DND-41 (cell line): ENCODE measurements around the gene RNF167.

Experiments used
- ATAC-seq: fragments of 200-7000 bp; cut with Tn5 transposase; 3 replicates; pipeline ENCODE4 v1.9.1; 2021; ENCODE audit warnings: low read depth; ENCODE audit not compliant: insufficient read depth
- DNase-seq: peaks from one replicate; pipeline ENCODE4 v3.0.0-alpha.2; 2020
- H2AFZ ChIP-seq: 2 replicates; pipeline ENCODE4 v1.6.0; 2012; ENCODE audit warnings: low read depth, low read length
- H3K27ac ChIP-seq: 2 replicates; pipeline ENCODE4 v1.5.1; 2012; ENCODE audit warnings: low read length, inconsistent platforms
- H3K27me3 ChIP-seq: fragments of 200-600 bp; sonication (generic); 2 replicates; pipeline ENCODE4 v1.6.0; 2012; ENCODE audit warnings: low read length, mild to moderate bottlenecking, inconsistent platforms; ENCODE audit not compliant: insufficient read depth, poor library complexity
- H3K36me3 ChIP-seq: 2 replicates; pipeline ENCODE4 v1.5.1; 2012; ENCODE audit warnings: low read length, inconsistent platforms; ENCODE audit not compliant: insufficient read depth
- H3K4me1 ChIP-seq: 2 replicates; pipeline ENCODE4 v1.5.1; 2012; ENCODE audit warnings: mild to moderate bottlenecking, low read length; ENCODE audit not compliant: insufficient read depth
- H3K4me2 ChIP-seq: 2 replicates; pipeline ENCODE4 v1.6.0; 2012; ENCODE audit warnings: mild to moderate bottlenecking, moderate library complexity, low read length, inconsistent platforms; ENCODE audit not compliant: insufficient read depth
- H3K4me3 ChIP-seq, 2 experiments: fragments of 200-600 bp in 1 of 2; shearing (Covaris generic) in 1 of 2; 2 replicates each; pipeline ENCODE4 v1.5.1; 2012 to 2016; ENCODE audit warnings: inconsistent platforms in 2 of 2, low read length in 2 of 2, mild to moderate bottlenecking in 2 of 2, low read depth in 1 of 2, moderate library complexity in 1 of 2
- H3K79me2 ChIP-seq: 2 replicates; pipeline ENCODE4 v1.6.0; 2012; ENCODE audit warnings: low read length, inconsistent platforms; ENCODE audit not compliant: insufficient read depth
- H3K9ac ChIP-seq: 2 replicates; pipeline ENCODE4 v1.6.0; 2012; ENCODE audit warnings: low read depth, mild to moderate bottlenecking, inconsistent platforms, low read length, moderate library complexity
- H3K9me3 ChIP-seq: 2 replicates; pipeline ENCODE4 v1.5.1; 2012; ENCODE audit warnings: low read length, moderate library complexity, mild to moderate bottlenecking, inconsistent platforms; ENCODE audit not compliant: insufficient read depth, severe bottlenecking
- H4K20me1 ChIP-seq: 2 replicates; pipeline ENCODE4 v1.6.0; 2012; ENCODE audit warnings: low read length; ENCODE audit not compliant: insufficient read depth
- EZH2 ChIP-seq: IDR thresholded peaks from 3 replicates; pipeline ENCODE4 v1.6.1; 2012; ENCODE audit warnings: borderline replicate concordance, low read depth, mild to moderate bottlenecking, moderate library complexity, low read length, inconsistent platforms; ENCODE audit not compliant: severe bottlenecking
- TF ChIP-seq, protein P1 (sequence below): IDR thresholded peaks from 2 replicates; pipeline ENCODE4 v1.5.1; 2012; ENCODE audit warnings: borderline replicate concordance, low read length, moderate library complexity, mild to moderate bottlenecking; ENCODE audit not compliant: poor library complexity, severe bottlenecking; ENCODE audit errors: extremely low read depth

The RNF167 gene

GRCh38 chr17:4959261-4959965, 19.3 kb downstream of the RNF167 start:
- Histone ChIP-seq H3K27ac (no peak overlapping the region), H3K9me3 (no peaks in the 10 kb centered on the region), H3K79me2 (0 out of 2 replicates have a peak, but pooled peaks cover 3% of the 10 kb centered on the region), H3K4me3 (no peak overlapping the region), H4K20me1 (no peaks in the 10 kb centered on the region), H2AFZ (no peak overlapping the region), H3K36me3 (peaks cover 19% of the 10 kb centered on the region), H3K9ac (no peak overlapping the region), H3K4me1 (no peaks in the 10 kb centered on the region), H3K27me3 (no peaks in the 10 kb centered on the region), H3K4me2 (no peak overlapping the region)
- no peak for TF ChIP-seq EZH2
- TF ChIP-seq, protein P1, sequence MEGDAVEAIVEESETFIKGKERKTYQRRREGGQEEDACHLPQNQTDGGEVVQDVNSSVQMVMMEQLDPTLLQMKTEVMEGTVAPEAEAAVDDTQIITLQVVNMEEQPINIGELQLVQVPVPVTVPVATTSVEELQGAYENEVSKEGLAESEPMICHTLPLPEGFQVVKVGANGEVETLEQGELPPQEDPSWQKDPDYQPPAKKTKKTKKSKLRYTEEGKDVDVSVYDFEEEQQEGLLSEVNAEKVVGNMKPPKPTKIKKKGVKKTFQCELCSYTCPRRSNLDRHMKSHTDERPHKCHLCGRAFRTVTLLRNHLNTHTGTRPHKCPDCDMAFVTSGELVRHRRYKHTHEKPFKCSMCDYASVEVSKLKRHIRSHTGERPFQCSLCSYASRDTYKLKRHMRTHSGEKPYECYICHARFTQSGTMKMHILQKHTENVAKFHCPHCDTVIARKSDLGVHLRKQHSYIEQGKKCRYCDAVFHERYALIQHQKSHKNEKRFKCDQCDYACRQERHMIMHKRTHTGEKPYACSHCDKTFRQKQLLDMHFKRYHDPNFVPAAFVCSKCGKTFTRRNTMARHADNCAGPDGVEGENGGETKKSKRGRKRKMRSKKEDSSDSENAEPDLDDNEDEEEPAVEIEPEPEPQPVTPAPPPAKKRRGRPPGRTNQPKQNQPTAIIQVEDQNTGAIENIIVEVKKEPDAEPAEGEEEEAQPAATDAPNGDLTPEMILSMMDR: no peak
- DNase-seq: no peak
- no peak for ATAC-seq

- H3K9me3 ChIP-seq: no peaks in the 10 kb centered on the region
- H2AFZ ChIP-seq: no peak overlapping the region
- H3K4me1 ChIP-seq: 0 out of 2 replicates have a peak, but pooled peaks cover 1% of the 10 kb centered on the region
- H3K9ac ChIP-seq: no peak overlapping the region
- H3K4me2 ChIP-seq: no peak overlapping the region
- H3K27ac ChIP-seq: no peak overlapping the region
- H3K27me3 ChIP-seq: no peaks in the 10 kb centered on the region
- H4K20me1 ChIP-seq: no peaks in the 10 kb centered on the region
- DNase-seq: no peak
- no peak overlapping the region for H3K4me3 ChIP-seq
- TF ChIP-seq, protein P1: no peak
- no peak for TF ChIP-seq EZH2
- peaks cover 6% of the 10 kb centered on the region; the same call in 1 of the 2 replicates for H3K79me2 ChIP-seq
- peaks cover 19% of the 10 kb centered on the region for H3K36me3 ChIP-seq
- ATAC-seq: no peak
Measured at GRCh38 chr17:4960279-4960922, 20.3 kb downstream of the RNF167 start.

DNA sequence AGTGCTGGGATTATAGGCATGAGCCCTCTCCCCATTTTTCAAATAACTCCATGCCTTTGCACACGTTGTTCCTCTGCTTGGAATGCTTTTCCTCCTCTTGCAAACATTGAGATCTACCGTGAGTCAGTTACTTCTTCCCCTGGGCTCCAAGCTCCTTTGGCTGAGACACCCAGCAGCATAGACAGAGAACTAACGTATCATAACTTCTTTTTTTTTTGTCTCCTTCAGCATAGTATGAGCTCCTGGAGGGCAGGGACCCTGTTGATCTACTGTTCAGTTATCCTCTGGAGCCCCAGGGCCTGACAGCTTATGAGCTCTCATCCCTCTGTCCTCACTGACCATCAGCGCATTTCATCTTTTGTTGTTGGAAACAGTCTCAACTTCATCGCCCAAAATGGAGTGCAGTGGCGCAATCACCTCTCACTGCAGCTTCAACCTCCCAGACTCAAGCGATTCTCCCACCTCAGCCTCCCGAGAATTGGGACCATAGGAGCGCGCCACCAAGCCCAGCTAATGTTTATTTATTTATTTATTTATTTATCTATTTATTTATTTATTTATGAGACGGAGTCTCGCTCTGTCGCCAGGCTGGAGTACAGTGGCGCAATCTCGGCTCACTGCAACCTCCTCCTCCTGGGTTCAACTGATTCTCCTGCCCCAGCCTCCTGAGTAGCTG, 25.4 kb downstream of the RNF167 start:
- peak overlapping the region; percentile 90; the same call in 1 of the 2 replicates for H3K4me2 ChIP-seq

More for the DNA sequence above, 25.4 kb downstream of the RNF167 start:
- peaks cover 39% of the 10 kb centered on the region for H3K79me2 ChIP-seq
- no peak for DNase-seq
- H4K20me1 ChIP-seq: no peaks in the 10 kb centered on the region
- peaks cover 32% of the 10 kb centered on the region for H3K4me1 ChIP-seq
- no peak overlapping the region for H3K27ac ChIP-seq
- H3K27me3 ChIP-seq: no peaks in the 10 kb centered on the region
- TF ChIP-seq EZH2: no peak
- TF ChIP-seq, protein P1: no peak
- ATAC-seq: no peak
- no peak overlapping the region for H3K4me3 ChIP-seq
- H2AFZ ChIP-seq: no peak overlapping the region
- H3K36me3 ChIP-seq: peaks cover 27% of the 10 kb centered on the region
- H3K9me3 ChIP-seq: no peaks in the 10 kb centered on the region
- H3K9ac ChIP-seq: no peak overlapping the region
